Measurements from ENCODE around the gene ZNF776. TPM values are rescaled to one million over a fixed set of nuclear protein-coding genes. Genes with fewer than 3 reads are reported as not detected.

ZNF776 gene
- total and polyA plus RNA-seq, 2 of the 13 experiments (the other 11 are each of a cell fraction or from before 2014, with no cell fraction given): 7.6 to 16.9 TPM

- TF ChIP-seq ZSCAN31 (CRISPR knock-in tag; IDR thresholded peaks at IDR 0.05; ENCODE audit: low read depth): no peak
- peak; percentile 33 for TF ChIP-seq ZNF687 (CRISPR knock-in tag; IDR thresholded peaks at IDR 0.05)
- no peak; the same call in 1 of the 2 replicates for TF ChIP-seq PPARG (CRISPR knock-in tag; conservative IDR thresholded peaks at IDR 0.05)
- TF ChIP-seq FOXM1 (CRISPR knock-in tag; IDR thresholded peaks at IDR 0.05): no peak
- no peak for TF ChIP-seq ZNF558 (CRISPR knock-in tag; IDR thresholded peaks at IDR 0.05; ENCODE audit: borderline replicate concordance)
- TF ChIP-seq ZNF672 (CRISPR knock-in tag; IDR thresholded peaks at IDR 0.05): no peak
- TF ChIP-seq TBX3 (IDR thresholded peaks at IDR 0.05; ENCODE audit: borderline replicate concordance): no peak
- TF ChIP-seq ZNF747 (CRISPR knock-in tag; IDR thresholded peaks at IDR 0.05; ENCODE audit: borderline replicate concordance): no peak
- peak; percentile 52; the same call in 1 of the 2 replicates for TF ChIP-seq KDM2A (CRISPR knock-in tag; IDR thresholded peaks at IDR 0.05; ENCODE audit: borderline replicate concordance, low read depth)
- no peak for TF ChIP-seq ETV5 (CRISPR knock-in tag; IDR thresholded peaks at IDR 0.05; ENCODE audit: borderline replicate concordance)
- no peak for TF ChIP-seq TIGD3 (CRISPR knock-in tag; IDR thresholded peaks at IDR 0.05; ENCODE audit: borderline replicate concordance)
- TF ChIP-seq CEBPB (IDR thresholded peaks at IDR 0.05; ENCODE audit: borderline replicate concordance, low read depth, low read length): no peak
- no peak for TF ChIP-seq HOXD1 (CRISPR knock-in tag; IDR thresholded peaks at IDR 0.05)
- TF ChIP-seq ZNF557 (CRISPR knock-in tag; IDR thresholded peaks at IDR 0.05): no peak
- TF ChIP-seq, protein P1, sequence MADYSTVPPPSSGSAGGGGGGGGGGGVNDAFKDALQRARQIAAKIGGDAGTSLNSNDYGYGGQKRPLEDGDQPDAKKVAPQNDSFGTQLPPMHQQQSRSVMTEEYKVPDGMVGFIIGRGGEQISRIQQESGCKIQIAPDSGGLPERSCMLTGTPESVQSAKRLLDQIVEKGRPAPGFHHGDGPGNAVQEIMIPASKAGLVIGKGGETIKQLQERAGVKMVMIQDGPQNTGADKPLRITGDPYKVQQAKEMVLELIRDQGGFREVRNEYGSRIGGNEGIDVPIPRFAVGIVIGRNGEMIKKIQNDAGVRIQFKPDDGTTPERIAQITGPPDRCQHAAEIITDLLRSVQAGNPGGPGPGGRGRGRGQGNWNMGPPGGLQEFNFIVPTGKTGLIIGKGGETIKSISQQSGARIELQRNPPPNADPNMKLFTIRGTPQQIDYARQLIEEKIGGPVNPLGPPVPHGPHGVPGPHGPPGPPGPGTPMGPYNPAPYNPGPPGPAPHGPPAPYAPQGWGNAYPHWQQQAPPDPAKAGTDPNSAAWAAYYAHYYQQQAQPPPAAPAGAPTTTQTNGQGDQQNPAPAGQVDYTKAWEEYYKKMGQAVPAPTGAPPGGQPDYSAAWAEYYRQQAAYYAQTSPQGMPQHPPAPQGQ (CRISPR knock-in tag; IDR thresholded peaks at IDR 0.05; ENCODE audit: borderline replicate concordance): no peak
- TF ChIP-seq MXD4 (CRISPR knock-in tag; IDR thresholded peaks at IDR 0.05): no peak
- no peak for TF ChIP-seq ZNF790 (CRISPR knock-in tag; IDR thresholded peaks at IDR 0.05; ENCODE audit: borderline replicate concordance)
- TF ChIP-seq GRHL1 (CRISPR knock-in tag; conservative IDR thresholded peaks at IDR 0.05): no peak
- no peak for TF ChIP-seq FOSL1 (CRISPR knock-in tag; IDR thresholded peaks at IDR 0.05; ENCODE audit: borderline replicate concordance)
- TF ChIP-seq ZNF136 (CRISPR knock-in tag; IDR thresholded peaks at IDR 0.05; ENCODE audit: low read depth): no peak
- TF ChIP-seq GATAD1 (CRISPR knock-in tag; IDR thresholded peaks at IDR 0.05): no peak
Observed at GRCh38 chr19:57803594-57804325, 57.1 kb downstream of the ZNF776 start (continued).
